Mesodermal cell (in vitro differentiated cells): ENCODE results near the gene DPYD.

Source experiments
- H3K27ac ChIP-seq: 2 replicates; pipeline ENCODE4 v1.7.0; 2013; ENCODE audit warnings: mild to moderate bottlenecking, low read depth, low read length, moderate library complexity; ENCODE audit not compliant: severe bottlenecking
- H3K36me3 ChIP-seq: 2 replicates; pipeline ENCODE4 v1.7.1; 2013; ENCODE audit warnings: mild to moderate bottlenecking, low read length, moderate library complexity; ENCODE audit not compliant: control insufficient read depth, insufficient read depth
- H3K4me1 ChIP-seq: one replicate; pipeline ENCODE4 v1.7.1; 2013; ENCODE audit warnings: mild to moderate bottlenecking, low read length; ENCODE audit not compliant: insufficient read depth, control insufficient read depth, poor library complexity, severe bottlenecking
- H3K4me3 ChIP-seq: 2 replicates; pipeline ENCODE4 v1.7.0; 2013; ENCODE audit warnings: low read length, control low read depth, mild to moderate bottlenecking; ENCODE audit not compliant: insufficient read depth, poor library complexity, severe bottlenecking; ENCODE audit errors: extremely low read depth
- H3K9me3 ChIP-seq: 2 replicates; pipeline ENCODE4 v1.7.1; 2013; ENCODE audit warnings: mild to moderate bottlenecking, low read length, moderate library complexity; ENCODE audit not compliant: control insufficient read depth
- WGBS, 2 experiments: methylation state at CpG; one replicate each; pipeline ENCODE4 v1.1.5; 2013; ENCODE audit warnings: missing lambda C conversion rate in 2 of 2; ENCODE audit not compliant: insufficient coverage in 2 of 2; 5-methylcytosine and 5-hydroxymethylcytosine counted together

Gene DPYD

DNA sequence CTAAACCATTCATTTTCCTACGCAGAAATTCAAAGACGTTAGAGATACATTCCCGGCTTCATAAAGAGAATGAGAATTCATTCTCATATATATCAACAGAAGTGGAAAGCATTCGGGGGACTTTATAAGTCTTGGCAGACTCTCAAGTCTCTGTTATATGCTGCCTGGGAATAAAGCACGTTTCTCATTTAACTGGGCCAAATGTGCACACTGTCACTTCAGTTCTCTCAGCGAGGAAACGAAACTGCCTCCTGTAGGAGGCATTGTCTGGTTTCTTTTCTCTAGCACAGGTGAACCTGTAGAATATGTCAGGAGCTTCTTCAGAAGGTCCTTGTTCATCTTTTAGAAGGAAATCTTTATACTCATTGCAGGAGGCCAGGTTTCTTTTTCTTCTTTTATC is 831.7 kb downstream of the DPYD start:
- Histone ChIP-seq H3K9me3 (no peaks in the 10 kb centered on the region), H3K4me3 (no peak overlapping the region), H3K27ac (no peak overlapping the region), H3K4me1 (peaks cover 6% of the 10 kb centered on the region), H3K36me3 (no peaks in the 10 kb centered on the region)
- WGBS, 2 experiments = 80 to 92% methylated on average over 3 to 4 of the region's 7 CpGs

DNA sequence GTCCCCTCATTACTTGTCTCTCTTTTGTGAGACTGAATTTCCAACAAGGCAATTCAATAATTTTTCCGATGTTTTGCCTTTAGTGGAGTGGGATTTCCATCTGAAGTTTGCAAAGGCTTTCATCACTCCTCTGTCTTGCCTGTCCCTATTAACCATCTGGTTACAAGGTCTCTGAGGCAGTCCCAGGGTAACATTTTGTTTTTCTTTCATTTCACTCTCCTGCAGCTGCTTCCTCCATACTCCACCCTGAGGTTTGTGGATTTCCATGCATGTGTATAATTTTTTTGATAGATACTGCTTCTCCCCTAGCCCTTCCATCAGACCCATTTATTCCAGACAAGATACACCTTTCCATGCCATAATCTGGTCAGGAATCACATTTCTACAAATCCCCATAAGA is 832.4 kb downstream of the DPYD start:
- Histone ChIP-seq H3K27ac (no peak overlapping the region), H3K36me3 (no peaks in the 10 kb centered on the region), H3K9me3 (no peaks in the 10 kb centered on the region), H3K4me1 (no peaks in the 10 kb centered on the region), H3K4me3 (no peak overlapping the region)
- WGBS, 2 experiments = 88% methylated on average over 1 of the region's 1 CpG; no CpG with 5 or more reads in 1 of the 2 experiments

DNA sequence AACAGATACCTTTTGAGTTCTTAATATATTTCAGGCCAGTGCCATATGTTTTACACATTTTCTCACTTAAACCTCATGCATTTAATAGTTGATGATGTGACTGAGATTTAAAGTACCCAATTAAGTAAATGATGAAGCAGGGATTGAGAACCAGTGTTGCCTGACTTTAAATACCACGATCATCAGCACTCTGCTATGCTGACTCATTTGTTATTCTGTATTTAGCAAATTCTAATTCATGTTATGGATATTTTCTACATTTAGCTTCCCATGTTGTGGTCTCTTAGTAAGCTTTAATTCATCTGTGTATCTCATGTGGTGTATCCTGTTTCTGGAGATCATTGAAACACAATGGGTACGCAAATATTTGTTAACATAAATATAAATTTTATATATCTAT is 836.3 kb downstream of the DPYD start:
- H3K4me3 ChIP-seq = no peak overlapping the region

DNA sequence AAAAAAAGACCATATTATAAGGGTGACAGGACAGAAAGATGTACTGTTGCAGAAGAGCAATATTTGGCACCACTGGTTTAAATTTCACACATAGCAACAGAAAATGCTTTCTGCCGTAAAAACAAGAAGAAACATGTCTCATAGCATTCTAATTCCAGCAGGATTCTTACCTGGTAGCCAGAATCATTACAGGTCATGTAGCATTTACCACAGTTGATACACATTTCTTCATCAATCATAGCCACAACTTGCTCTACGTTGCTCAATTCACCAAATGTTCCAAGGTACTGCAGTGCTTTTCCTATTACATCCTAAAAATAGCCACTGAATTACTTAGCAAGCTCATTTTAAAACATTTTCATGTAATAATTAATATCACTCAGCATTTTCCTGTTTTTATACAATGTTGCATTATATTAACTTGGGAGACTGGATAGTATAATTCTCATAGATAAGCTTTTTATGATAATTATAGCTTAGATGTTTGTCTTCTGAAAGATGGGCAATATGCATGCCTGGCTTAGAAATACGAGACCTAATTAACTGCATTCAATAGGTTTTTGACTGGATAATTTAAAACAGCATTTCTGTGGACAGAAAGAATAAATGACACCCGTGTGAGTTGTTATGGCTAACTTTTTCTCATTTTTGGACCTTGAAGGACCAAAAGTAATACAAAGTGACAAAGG is 838.5 kb downstream of the DPYD start:
- no peaks in the 10 kb centered on the region for H3K36me3 ChIP-seq
- no peak overlapping the region for H3K4me3 ChIP-seq
- 65 to 66% methylated on average over 3 to 4 of the region's 4 CpGs for WGBS, 2 experiments
- no peaks in the 10 kb centered on the region for H3K9me3 ChIP-seq
- H3K27ac ChIP-seq = no peak overlapping the region
- H3K4me1 ChIP-seq = no peaks in the 10 kb centered on the region

More for the DNA sequence above, 836.3 kb downstream of the DPYD start:
- Histone ChIP-seq H3K4me1 (no peaks in the 10 kb centered on the region), H3K9me3 (no peaks in the 10 kb centered on the region), H3K36me3 (no peaks in the 10 kb centered on the region), H3K27ac (no peak overlapping the region)
- no CpG with 5 or more reads among the region's 2 CpGs for WGBS, 2 experiments

DNA sequence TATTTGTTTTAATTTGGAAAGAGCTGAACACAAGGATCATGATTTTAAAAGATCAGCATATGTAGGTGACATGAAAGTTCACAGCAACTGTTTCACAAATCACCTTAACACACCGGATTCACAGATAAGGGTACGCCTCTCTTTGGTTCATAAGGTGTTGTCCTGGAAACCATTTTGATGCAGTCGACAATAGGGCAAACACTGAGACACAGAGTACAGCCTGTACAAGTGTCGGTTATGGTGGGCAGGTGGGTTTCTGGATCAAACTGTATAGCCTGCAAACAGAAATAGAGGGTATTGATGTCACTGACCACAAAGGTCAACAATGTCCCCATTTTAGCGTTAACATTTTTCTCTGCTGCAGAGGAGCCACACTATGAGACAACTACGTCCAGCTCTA is 842.0 kb downstream of the DPYD start:
- no peaks in the 10 kb centered on the region for H3K36me3 ChIP-seq
- no peaks in the 10 kb centered on the region for H3K4me1 ChIP-seq
- H3K9me3 ChIP-seq = no peaks in the 10 kb centered on the region
- H3K27ac ChIP-seq = no peak overlapping the region
- no peak overlapping the region for H3K4me3 ChIP-seq
- 94 to 100% methylated on average over 2 to 3 of the region's 6 CpGs for WGBS, 2 experiments

DNA sequence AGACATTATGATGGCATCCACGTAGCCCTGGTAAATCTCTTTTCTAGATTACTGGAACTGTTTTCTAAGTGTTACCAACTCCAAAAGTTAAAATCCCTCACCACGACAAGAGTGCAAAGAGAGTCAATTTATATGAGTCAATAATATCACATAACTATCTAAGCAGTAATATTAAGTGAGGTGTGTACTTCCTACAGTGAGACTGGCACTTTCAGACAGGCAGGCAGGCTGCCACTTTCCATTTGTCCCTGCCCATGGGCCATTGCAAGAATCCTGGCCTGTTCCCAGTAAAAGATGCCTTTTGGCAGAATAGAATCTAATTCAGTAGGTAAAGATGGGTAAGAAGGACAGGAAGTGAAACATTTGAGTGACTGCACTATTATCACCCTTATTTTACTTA is 843.6 kb downstream of the DPYD start:
- Histone ChIP-seq H3K27ac (no peak overlapping the region), H3K36me3 (no peaks in the 10 kb centered on the region), H3K9me3 (no peaks in the 10 kb centered on the region), H3K4me1 (no peaks in the 10 kb centered on the region), H3K4me3 (no peak overlapping the region)
- no CpG with 5 or more reads among the region's 2 CpGs for WGBS, 2 experiments

DNA sequence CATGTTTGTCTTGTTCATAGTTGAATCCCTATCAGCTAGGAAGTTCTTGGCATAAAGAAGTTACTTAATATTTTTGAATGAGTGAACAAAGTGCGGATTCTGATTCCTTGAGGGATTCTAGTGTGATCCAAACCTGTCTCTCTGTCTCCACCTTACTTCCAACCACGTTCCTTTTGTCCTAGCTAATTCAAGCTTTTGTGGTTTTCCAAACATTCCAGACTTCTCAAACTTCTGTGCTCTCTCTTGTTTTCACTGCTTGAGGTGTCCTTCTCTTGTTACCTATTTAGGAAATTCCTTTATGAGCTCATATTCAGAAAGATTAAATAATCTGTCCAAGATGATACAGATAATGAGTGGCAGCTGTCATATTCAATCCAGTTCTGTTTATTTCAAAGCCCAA is 846.1 kb downstream of the DPYD start:
- Histone ChIP-seq H3K4me1 (no peaks in the 10 kb centered on the region), H3K36me3 (no peaks in the 10 kb centered on the region), H3K4me3 (no peak overlapping the region), H3K9me3 (no peaks in the 10 kb centered on the region), H3K27ac (no peak overlapping the region)
- WGBS, 2 experiments = 83% methylated on average over 1 of the region's 2 CpGs; no CpG with 5 or more reads in 1 of the 2 experiments

DNA sequence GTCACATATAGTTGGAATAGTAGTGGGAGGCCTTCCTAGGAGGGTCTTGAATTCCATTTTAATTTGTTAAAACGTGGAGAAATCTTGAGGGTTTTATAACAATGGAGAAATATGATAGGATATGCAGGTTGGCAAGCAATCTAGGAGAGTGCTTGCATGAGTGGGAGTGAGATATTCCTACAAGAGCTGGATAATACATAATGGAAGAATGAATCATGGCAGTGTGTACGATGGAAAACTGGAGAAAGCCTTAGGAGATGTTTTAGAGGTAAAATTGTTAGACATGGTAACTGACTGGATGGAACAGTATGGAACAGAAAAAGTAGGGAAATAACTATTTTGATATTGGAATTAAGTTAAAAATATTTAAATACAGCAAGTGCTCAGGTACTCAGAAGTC is 846.9 kb downstream of the DPYD start:
- Histone ChIP-seq H3K27ac (no peak overlapping the region), H3K4me1 (no peaks in the 10 kb centered on the region), H3K36me3 (no peaks in the 10 kb centered on the region), H3K9me3 (no peaks in the 10 kb centered on the region), H3K4me3 (no peak overlapping the region)
- WGBS, 2 experiments = 76 to 94% methylated on average over 2 of the region's 2 CpGs

DNA sequence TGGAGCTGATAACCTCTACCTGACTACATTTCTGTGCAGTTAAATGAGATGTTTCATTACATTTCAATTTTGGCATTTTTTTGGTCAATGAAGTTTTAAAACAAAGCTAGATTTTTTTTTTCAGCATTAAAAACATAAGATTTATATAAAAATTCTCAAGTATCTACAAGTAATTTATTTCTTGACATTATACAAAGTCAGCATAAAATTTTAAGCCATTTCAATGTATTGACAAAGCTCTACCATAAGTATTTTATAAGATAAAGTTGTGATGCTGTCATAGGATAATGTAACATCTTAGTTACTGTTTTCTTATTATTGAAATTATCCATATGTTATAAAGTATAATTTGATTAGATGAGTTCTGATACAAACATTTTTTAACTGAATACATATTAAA is 847.7 kb downstream of the DPYD start:
- Histone ChIP-seq H3K27ac (no peak overlapping the region), H3K4me1 (no peaks in the 10 kb centered on the region), H3K36me3 (no peaks in the 10 kb centered on the region), H3K4me3 (no peak overlapping the region), H3K9me3 (no peaks in the 10 kb centered on the region)

DNA sequence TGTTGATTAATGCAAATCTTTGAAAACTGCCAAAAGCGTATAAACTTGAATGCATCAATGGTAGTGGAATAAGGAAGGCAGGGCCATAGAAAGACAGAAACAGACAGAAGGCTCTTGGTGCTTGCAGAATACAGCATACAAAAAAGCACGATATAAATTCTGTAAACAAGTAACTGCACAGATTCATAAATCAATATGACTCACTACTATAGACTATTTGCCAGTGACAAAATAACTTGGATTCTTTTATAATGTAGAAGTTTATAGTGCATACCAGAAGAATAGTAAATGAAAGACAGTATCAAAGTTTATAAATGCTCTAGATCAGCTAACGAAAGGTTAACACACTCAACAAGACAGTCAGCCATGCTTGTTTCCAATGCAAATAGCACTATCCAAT is 849.7 kb downstream of the DPYD start:
- Histone ChIP-seq H3K9me3 (no peaks in the 10 kb centered on the region), H3K4me1 (no peaks in the 10 kb centered on the region), H3K27ac (no peak overlapping the region), H3K36me3 (no peaks in the 10 kb centered on the region), H3K4me3 (no peak overlapping the region)
- WGBS, 2 experiments = 100% methylated on average over 1 to 3 of the region's 3 CpGs

DNA sequence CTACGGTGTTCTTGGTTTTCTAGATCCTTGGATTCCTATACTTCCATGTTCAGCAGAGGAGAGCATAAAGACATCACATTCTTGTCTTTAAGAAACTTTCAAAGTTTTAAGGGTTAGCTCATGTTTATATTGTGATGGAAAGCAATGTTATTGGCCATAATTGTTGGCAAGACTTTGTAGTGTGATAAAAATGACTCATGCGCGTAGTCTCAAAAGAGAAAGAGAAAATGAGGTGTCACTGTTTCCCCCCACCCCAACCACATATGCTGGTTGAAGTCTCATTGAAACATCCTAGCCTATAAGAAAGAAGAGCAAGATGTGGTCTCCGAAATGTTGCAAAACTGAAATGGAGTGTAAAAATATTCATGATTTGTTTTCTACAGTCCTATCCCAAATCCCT is 850.5 kb downstream of the DPYD start:
- Histone ChIP-seq H3K27ac (no peak overlapping the region), H3K9me3 (no peaks in the 10 kb centered on the region), H3K4me1 (no peaks in the 10 kb centered on the region), H3K36me3 (no peaks in the 10 kb centered on the region), H3K4me3 (no peak overlapping the region)
- WGBS, 2 experiments = no CpG with 5 or more reads among the region's 4 CpGs
